GM12878 (cell line): ENCODE data around the gene ARHGEF6.

Experiments used
- BRCA1 ChIP-seq: IDR thresholded peaks from 2 replicates; pipeline ENCODE4 v1.6.1; 2011; ENCODE audit warnings: low read depth, low read length, improper control_type of control experiment
- CTCF ChIP-seq, 3 experiments: IDR thresholded peaks in 2 of 3; conservative IDR thresholded peaks in 1 of 3; 2 replicates each; pipeline ENCODE4 v1.5.1; 2011; ENCODE audit warnings: low read depth in 3 of 3, low read length in 3 of 3, mild to moderate bottlenecking in 3 of 3, control low read depth in 2 of 3, moderate library complexity in 2 of 3, inconsistent platforms in 1 of 3, mixed read lengths in 1 of 3; ENCODE audit not compliant: control insufficient read depth in 2 of 3, insufficient read depth in 1 of 3; ENCODE audit errors: extremely low read depth in 1 of 3
- POLR2A ChIP-seq: IDR thresholded peaks from 2 replicates; pipeline ENCODE4 v1.6.1; 2011; ENCODE audit warnings: low read depth, mild to moderate bottlenecking, low read length
- SREBF2 ChIP-seq: IDR thresholded peaks from 2 replicates; pipeline ENCODE4 v1.6.1; 2012; ENCODE audit warnings: mild to moderate bottlenecking, low read length
- SUZ12 ChIP-seq: fragments of 200-600 bp; sonication (generic); IDR thresholded peaks from one replicate; pipeline ENCODE4 v1.6.1; 2018; ENCODE audit warnings: antibody characterized with exemption, mild to moderate bottlenecking; ENCODE audit not compliant: unreplicated experiment
- TAF1 ChIP-seq: IDR thresholded peaks from 2 replicates; pipeline ENCODE4 v1.6.1; 2011; ENCODE audit warnings: mild to moderate bottlenecking, low read depth, low read length, borderline replicate concordance

DNA sequence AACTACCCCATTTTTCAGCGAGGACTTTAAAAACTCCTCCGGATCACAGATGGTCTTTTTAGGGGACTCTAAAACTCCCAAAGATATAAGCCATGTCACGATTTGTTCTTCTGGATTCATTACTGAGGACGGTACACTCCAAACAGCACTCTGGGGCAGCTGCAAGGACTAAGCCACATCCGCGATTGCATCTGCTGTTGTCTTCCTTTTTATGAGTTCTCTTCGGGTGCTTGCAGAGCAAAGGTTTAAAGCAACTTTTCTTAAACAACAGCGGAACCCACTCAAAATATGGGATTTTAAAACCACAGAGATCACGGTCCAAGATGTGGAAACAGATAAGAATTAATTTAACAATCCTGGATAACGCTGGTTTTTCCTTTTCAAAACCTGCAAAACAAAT lies at the start of gene ARHGEF6:
- TF ChIP-seq BRCA1 (no peak), SUZ12 (no peak), TAF1 (no peak), POLR2A (no peak), SREBF2 (no peak), CTCF (IDR thresholded peaks at IDR 0.05 in 2 of 3, conservative IDR thresholded peaks at IDR 0.05 in 1 of 3; ENCODE audit: control insufficient read depth in 2 of 3, extremely low read depth in 1 of 3, insufficient read depth in 1 of 3, low read depth in 3 of 3, low read length in 3 of 3) (no peak)
